ENCODE data around the gene SLC9C1. TPM values are rescaled to one million over a fixed set of nuclear protein-coding genes. Genes with fewer than 3 reads are reported as not detected.

The SLC9C1 gene
- polyA plus RNA-seq: not detected

DNA sequence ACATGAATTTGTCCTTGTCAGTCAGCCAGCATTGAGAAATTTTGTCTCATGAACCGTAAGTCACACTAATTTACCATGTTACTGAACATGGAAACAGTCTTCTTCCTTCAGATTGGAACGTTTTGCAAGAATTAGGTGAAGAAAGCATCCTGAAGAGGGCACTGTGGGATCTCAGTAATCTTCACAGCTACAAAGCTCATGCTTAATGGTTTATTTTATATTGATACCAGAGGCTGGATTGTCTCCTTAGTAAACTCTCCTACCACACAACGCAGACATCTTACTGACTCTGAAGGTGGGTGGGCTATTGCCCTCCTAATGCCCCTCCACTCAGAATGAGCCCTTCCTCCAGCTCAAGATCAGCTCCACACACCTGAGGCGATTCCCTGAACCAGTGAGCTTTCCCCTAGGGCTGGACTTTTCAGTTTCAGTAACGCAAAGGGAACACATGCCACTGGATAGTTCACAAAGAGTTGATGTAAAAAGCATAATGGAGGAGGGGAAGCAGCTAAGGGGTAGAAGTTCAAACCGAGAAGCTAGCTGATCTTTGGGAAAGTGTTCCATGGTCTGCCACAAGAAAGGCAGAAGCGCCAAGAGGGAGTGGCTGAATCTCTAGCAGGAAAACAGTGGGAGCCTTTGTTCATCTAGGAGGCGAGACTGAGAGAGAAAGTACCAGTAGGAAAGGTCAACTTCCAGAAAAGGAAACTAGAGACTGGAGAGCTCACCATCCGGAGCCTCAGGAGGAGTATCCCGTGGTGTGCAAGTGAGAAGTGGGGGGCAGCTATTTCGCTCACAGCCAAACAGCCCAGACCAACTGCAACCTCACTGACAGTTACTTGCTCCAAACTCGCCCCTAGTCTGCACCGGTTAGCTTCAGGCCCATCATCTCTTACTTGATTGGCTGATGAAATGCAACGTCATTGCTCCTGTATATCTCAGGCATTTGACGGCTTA, at the start of gene SLC9C1:
Gene SLC9C1, minus strand, starts transcription at position 849 of the 954 bp plus-strand sequence. CDS start 7,425 bp downstream, outside the sequence.
- H3K27me3 Mint-ChIP-seq: no peaks in the 10 kb centered on the region
- H3K4me1 Mint-ChIP-seq: peaks cover 24 to 27% (median 25%) of the 10 kb centered on the region in 3 donors
- H3K4me3 Mint-ChIP-seq: peak within 1 kb of the TSS; percentile 44 to 80 (median 68)
- peak within 1 kb of the TSS; percentile 12 to 53 (median 13) for H3K27ac Mint-ChIP-seq
- peaks cover 0 to 3% (median 0%) of the 10 kb centered on the region in 3 donors for H3K9me3 Mint-ChIP-seq
- H3K36me3 Mint-ChIP-seq: no peaks in the 10 kb centered on the region

DNA sequence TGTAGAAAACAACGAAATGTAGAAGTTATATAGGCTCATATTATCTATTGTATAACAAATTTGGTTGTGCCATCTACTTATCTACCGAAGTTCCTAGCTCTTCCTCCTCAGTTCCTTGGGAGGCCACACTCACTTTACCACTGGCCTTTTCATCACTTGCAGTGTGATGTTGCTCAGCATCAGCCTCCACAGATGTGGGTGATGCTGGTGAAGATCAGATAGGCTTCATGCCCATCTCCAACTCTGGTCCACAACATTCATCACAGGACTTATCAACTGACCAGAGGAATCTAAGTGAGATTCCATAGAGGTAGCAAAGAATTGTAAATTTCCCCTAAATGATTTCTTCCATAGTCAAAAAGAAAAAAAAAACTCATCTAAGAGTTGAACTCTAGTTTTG, 47.4 kb upstream of the SLC9C1 start:
- Mint-ChIP-seq H3K9me3 (peaks cover 0 to 2% (median 0%) of the 10 kb centered on the region in 3 donors), H3K27ac (no peak overlapping the region), H3K36me3 (peaks cover 11% of the 10 kb centered on the region), H3K4me3 (no peak overlapping the region), H3K4me1 (peaks cover 4 to 38% (median 20%) of the 10 kb centered on the region in 3 donors), H3K27me3 (peaks cover 1% of the 10 kb centered on the region)

DNA sequence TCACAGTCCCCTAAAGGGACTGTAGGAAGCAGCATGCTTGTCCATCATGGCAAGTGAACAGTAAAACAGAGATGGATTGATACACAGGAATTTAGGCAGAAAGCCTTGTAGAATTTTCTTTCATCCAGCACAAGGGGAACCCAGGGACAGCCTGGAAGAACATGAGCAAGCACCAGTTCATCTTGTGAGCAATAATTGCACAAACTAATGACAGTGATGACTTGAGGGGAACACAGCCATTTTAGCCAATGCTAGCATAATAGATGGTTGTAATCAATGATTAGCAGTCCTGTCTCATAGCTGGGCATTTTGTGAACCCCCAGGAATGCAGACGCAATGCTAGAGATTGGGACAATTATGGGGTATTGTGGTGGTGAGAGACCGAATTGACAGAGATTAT, 45.6 kb upstream of the SLC9C1 start:
- Mint-ChIP-seq H3K27ac (no peak overlapping the region), H3K36me3 (peaks cover 5% of the 10 kb centered on the region), H3K4me1 (peaks cover 3 to 44% (median 24%) of the 10 kb centered on the region in 3 donors)

DNA sequence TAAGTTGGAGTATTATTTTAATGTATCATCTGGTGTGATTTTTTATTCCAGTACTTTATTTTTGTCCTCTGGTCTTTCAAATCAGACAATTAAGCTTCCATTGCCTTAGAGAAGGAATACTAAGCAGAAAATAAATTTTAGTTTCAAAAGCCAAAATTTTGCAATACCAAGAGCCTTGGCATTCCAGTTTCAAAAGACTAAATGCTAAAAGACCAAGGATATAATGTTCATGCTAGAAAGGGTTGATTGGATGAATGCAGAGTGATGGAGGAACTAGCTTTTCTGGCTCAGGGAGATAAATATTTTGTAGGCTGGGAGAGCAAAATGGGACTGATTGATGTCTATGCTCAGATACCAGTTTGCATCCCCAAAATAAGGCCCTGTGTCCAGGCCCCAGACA, 45.1 kb upstream of the SLC9C1 start:
- H3K36me3 Mint-ChIP-seq: peaks cover 2% of the 10 kb centered on the region

More for the DNA sequence above, 45.6 kb upstream of the SLC9C1 start:
- Mint-ChIP-seq H3K27me3 (no peaks in the 10 kb centered on the region), H3K9me3 (peaks cover 0 to 2% (median 0%) of the 10 kb centered on the region in 3 donors), H3K4me3 (no peak overlapping the region)

DNA sequence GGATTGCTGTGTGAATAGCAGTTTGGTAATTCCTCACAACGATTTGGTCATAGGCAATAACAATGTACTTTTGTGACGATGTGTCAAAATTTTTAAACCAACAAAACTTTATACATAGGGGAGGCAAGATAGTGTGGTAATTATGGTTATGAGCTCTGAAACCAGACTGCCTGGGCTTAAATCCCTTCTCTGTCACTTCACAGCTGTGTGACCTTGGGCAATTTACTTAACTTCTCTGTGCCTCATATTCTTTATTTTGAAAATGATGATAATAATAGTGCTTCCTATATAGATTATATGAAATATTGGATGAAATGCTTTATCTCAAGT, 44.7 kb upstream of the SLC9C1 start:
- Mint-ChIP-seq H3K27ac (no peak overlapping the region), H3K4me3 (no peak overlapping the region), H3K4me1 (peaks cover 10 to 47% (median 32%) of the 10 kb centered on the region in 3 donors), H3K9me3 (peaks cover 0 to under 1% (median 0%) of the 10 kb centered on the region in 3 donors), H3K27me3 (no peaks in the 10 kb centered on the region), H3K36me3 (peaks cover under 1% of the 10 kb centered on the region)

More for the DNA sequence above, 45.1 kb upstream of the SLC9C1 start:
- H3K27ac Mint-ChIP-seq: no peak overlapping the region
- H3K9me3 Mint-ChIP-seq: peaks cover 0 to 2% (median 0%) of the 10 kb centered on the region in 3 donors
- no peaks in the 10 kb centered on the region for H3K27me3 Mint-ChIP-seq
- no peak overlapping the region for H3K4me3 Mint-ChIP-seq
- peaks cover 7 to 44% (median 29%) of the 10 kb centered on the region in 3 donors for H3K4me1 Mint-ChIP-seq

DNA sequence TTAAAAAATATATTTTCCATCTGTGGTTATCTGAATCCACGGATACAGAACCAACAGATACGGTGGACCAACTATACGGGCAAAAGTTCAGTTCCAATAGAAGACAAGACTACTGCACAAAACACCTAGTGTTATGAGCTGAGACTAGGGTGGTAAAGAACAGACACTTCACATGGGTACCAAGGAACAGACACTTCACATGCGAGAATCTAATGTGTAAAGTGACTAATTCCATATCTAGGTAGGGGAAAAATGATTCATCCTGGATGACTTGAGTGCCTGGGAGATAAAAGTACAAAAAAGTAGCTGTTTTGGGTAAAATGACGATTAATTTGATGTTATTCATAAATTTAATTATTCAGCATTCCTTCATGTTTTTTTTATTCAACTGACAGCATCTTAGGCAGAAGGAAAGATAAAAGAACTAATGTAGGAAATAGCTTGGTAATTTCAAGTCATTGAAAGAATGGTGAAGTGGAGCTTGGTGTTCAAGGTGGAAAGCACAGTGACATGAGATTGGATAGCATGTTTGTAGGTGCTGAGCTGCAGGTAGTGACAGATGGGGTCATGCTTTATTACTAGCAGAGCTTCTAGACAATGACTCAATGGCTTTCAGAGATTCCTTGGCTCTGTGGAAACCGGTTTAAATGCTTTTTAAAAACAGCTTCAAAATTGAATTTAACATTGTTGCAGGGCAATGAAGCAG, 44.2 kb upstream of the SLC9C1 start:
- H3K27ac Mint-ChIP-seq: no peak overlapping the region
- H3K27me3 Mint-ChIP-seq: no peaks in the 10 kb centered on the region
- H3K36me3 Mint-ChIP-seq: no peaks in the 10 kb centered on the region
- peaks cover 10 to 53% (median 33%) of the 10 kb centered on the region in 3 donors for H3K4me1 Mint-ChIP-seq
- H3K4me3 Mint-ChIP-seq: no peak overlapping the region
- no peaks in the 10 kb centered on the region for H3K9me3 Mint-ChIP-seq

DNA sequence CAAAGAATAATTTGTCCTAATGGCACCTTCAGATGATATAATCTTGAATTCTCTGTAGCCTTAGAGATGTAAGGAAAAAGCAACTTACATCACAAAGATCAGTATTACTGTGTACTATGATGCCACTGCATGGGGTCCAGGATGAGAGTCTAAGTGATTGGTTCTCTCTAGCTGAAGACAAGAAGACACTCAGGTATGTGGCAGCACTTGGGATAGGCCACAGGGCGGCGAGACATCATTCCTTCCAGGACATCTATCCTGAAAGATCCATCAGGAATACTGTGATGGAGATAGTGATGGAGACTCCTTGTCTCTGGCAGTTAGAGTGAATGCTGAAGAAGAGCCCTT, 41.4 kb upstream of the SLC9C1 start:
- Mint-ChIP-seq H3K4me3 (peak overlapping the region in 1 of 4 donors; percentile 92), H3K36me3 (peaks cover 2% of the 10 kb centered on the region), H3K4me1 (peaks cover 9 to 46% (median 23%) of the 10 kb centered on the region in 3 donors), H3K27me3 (peaks cover 2% of the 10 kb centered on the region), H3K27ac (peak overlapping the region in 1 of 3 donors; percentile 8), H3K9me3 (no peaks in the 10 kb centered on the region)

DNA sequence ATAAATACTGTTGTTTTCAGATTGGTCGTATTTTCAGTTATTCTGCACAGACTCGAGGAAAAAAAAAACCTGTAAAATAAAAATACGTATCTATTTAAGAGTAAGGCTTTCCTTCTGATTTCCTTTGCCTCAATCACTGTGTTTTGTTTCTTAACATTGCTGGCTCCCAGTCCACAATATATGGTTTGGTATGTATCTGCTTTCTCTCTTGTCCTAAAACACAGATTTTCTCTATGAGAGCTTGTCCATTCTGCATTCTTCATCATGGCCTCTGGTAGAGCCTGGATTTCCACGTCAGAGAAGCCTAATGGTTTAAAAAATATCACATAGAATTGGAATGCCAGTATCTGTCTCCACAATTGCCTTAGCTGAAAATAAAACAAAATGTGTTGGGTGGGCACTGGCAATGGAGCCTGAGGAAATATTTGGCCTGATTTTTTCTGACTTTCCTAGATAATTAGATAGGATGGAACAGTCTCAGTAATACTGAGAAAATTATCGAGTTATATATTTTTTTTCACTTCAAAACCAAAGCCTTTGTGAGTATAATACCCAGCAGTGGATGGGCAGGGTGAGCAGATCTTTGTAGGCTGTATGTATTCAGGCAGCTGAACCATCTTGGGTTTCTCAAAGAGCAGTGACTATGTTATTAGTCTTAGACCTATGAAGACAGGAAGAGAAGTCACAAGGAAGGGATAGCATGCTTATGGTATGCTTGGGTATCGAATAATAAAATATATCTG, 40.8 kb upstream of the SLC9C1 start:
- Mint-ChIP-seq H3K36me3 (peaks cover 2% of the 10 kb centered on the region), H3K4me1 (peaks cover 9 to 46% (median 23%) of the 10 kb centered on the region in 3 donors), H3K9me3 (no peaks in the 10 kb centered on the region), H3K4me3 (peak overlapping the region; percentile 91 to 96 (median 93)), H3K27me3 (peaks cover 2% of the 10 kb centered on the region), H3K27ac (peak overlapping the region in 2 of 3 donors; percentile 8 to 27)

DNA sequence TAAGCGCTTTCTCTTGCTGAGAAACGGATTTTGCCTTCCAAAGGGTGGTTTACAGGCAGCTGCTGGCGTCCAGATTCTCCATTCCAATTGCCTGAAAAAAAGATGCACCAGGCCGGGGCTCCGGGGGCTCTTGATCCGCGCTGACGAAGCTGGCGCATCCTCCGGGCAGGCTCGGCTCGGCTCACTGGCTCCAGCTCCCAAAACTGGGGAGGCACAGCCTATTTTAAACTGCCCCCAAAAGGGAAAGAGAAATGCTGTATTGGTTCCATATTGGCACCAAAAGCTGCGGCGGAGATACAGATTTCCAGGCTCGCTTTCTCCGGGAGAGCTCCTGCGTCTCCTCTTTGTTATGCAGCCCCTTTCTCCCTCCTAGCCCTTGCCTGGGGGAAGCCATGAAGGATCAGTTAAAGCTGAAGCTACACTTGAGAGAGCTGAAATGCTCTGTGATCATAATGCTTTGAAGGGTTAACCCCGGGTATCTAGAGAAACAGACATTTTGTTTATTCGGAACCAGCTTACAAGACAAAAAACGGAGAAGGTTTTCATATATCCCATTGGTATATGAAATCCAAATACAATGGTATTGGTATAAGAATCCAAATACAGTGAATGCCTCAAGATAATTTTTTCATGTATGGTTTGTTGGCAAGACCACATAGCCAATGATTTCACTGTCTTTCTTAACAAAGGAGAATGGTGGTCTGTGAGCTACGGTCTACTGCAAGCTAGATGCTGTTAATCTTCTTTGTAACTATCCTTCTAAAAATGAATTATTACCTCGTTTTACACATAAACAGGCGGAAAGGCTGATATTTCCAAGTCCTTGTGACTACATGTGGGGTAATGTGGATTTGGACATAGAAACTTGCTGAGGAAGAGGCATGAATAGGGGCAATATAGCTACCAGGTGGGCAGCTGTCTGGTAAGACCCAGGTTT, 39.6 kb upstream of the SLC9C1 start:
- Mint-ChIP-seq H3K27me3 (peaks cover 2% of the 10 kb centered on the region), H3K4me1 (peaks cover 7 to 37% (median 23%) of the 10 kb centered on the region in 3 donors), H3K36me3 (peaks cover 2% of the 10 kb centered on the region), H3K27ac (peak overlapping the region; percentile 8 to 27 (median 24)), H3K9me3 (no peaks in the 10 kb centered on the region), H3K4me3 (peak overlapping the region; percentile 91 to 96 (median 93))

DNA sequence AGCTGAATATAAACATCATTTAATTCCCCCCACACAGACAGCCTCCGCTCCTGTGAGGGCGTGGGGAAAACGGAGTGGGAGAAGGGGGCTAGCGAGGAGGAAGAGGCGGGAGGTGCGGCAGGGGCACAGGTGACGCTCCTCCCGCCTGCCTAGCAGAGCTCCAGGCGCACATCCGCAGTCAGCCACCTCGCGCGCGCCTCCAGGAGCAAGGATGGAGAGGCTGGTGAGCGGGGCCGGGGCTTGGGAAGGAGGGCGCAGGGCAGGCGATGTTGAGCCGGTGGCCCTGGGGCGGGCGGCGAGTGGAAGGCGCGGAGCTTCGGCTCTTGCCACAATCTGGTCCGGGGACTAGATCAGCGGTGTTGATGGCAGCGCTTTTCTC, 39.0 kb upstream of the SLC9C1 start, which contains the start of gene CD200:
Gene CD200, plus strand, starts transcription at position 155 of the 379 bp plus-strand sequence. Its CDS starts 57 bp downstream, at position 212.
- Mint-ChIP-seq H3K4me1 (peaks cover 7 to 37% (median 22%) of the 10 kb centered on the region in 3 donors), H3K27me3 (peaks cover 2% of the 10 kb centered on the region), H3K36me3 (peaks cover 2% of the 10 kb centered on the region), H3K4me3 (peak within 1 kb of the TSS; percentile 91 to 96 (median 93)), H3K9me3 (no peaks in the 10 kb centered on the region), H3K27ac (peak within 1 kb of the TSS; percentile 8 to 27 (median 24))

DNA sequence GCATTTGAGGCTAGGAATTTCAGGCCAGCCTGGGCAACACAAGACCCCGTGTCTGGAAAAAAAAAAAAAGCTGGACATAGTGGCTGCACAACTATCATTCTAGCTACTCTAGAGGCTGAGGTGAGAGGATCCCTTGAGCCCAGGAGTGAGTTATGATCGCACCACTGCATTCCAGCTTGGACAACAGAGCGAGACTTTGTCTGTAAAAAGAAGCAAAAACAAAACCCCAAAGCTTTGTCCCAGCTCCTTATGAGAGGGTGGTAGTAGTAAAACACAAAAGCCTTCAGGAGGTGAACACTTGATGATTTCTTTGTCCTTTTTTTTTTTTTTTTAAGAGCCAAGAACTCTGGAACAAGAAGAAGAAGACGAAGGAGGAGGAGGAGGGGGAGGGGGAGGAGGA, 37.8 kb upstream of the SLC9C1 start:
- peaks cover 2% of the 10 kb centered on the region for H3K27me3 Mint-ChIP-seq
- no peaks in the 10 kb centered on the region for H3K9me3 Mint-ChIP-seq
- peaks cover 9 to 37% (median 15%) of the 10 kb centered on the region in 3 donors for H3K4me1 Mint-ChIP-seq
- H3K4me3 Mint-ChIP-seq: peak overlapping the region in 2 of 4 donors; percentile 52 to 84
- H3K36me3 Mint-ChIP-seq: peaks cover 2% of the 10 kb centered on the region
- no peak overlapping the region for H3K27ac Mint-ChIP-seq

DNA sequence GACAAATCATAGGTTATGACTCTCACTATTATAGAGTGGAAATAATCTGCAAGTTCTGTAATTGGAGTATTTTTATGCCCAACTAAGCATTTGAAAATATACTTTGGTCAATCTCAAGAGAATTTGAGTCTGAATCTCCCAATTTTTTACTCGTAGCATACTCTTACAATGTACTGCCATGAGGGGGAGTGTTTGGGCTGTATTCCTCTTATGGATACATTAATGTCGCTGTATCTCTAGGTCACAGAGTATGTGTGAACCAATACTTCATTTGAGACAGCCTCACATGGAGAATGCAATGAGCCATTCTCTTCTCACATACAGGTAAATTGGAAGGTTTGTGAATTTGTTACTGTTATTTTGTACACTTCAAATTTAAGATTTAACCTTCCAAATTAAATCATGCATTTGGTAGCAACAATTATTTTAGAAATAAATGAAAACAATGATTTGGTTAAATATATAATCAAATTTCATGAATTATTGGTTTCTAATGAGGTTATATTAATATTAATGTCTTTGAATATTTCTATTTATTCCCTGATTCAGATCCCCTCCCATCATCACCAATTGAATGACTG, 33.4 kb upstream of the SLC9C1 start:
- Mint-ChIP-seq H3K9me3 (no peaks in the 10 kb centered on the region), H3K4me3 (no peak overlapping the region), H3K27ac (no peak overlapping the region), H3K36me3 (peaks cover 2% of the 10 kb centered on the region), H3K27me3 (peaks cover 4% of the 10 kb centered on the region), H3K4me1 (peaks cover 0 to 2% (median 0%) of the 10 kb centered on the region in 3 donors)

DNA sequence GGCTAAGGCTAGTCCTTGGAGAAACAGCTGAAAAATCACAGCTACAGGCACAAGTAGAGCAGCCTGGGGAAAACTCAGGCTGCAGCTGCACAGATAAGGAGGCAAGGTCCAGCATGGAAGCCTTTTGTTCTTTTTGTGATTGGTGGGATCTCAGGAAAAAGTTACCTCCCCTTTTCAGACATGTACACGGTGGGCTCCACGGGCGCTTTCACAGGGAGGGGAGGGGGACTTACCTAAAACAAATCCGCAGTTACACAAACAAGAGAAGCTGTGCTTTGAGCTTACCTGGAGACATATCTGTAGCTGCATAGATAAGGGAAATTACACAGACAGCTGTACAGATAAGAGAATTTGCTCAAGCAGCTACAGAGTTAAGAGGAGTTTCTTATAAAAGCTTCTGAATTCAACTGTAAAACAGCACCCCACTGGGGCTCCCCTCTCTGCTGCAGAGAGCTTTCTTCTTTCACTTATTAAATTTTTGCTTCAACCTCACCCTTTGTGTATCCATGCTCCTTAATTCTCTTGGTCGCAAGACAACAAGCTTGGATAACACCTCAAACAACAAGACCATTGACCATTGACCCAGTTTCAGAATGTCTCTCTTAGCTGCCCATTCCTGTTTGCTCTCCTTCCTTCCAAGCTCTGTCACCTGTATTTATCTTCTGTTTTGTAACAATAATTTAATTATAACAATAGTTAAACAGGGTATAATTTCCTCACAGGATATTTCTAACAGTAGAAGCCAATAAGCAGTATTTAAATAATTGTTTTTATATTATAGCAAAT, 28.0 kb upstream of the SLC9C1 start:
- Mint-ChIP-seq H3K27ac (no peak overlapping the region), H3K36me3 (no peaks in the 10 kb centered on the region), H3K9me3 (no peaks in the 10 kb centered on the region), H3K4me1 (peaks cover 0 to 2% (median 0%) of the 10 kb centered on the region in 3 donors), H3K27me3 (peaks cover 3% of the 10 kb centered on the region), H3K4me3 (no peak overlapping the region)

Data from IgD-negative memory B cell (primary cell).